HG03558 (cell line): Measurements from ENCODE around the gene PODXL2.
"Not testable (repeated sequence)": the region's sequence is repeated elsewhere in the genome, so short reads cannot be mapped to it uniquely, and the experiment has no call there.

ENCODE experiments used
- ATAC-seq: cut with Tn5 transposase; IDR thresholded peaks from one replicate; pipeline ENCODE4 v1.9.1; 2021; ENCODE audit warnings: moderate number of reproducible peaks; ENCODE audit not compliant: unreplicated experiment; ENCODE audit errors: extremely low read depth

Gene PODXL2

GRCh38 chr3:127672429-127673190 lies 43.6 kb downstream of the PODXL2 start, which contains the start of gene ABTB1:
TSS of gene ABTB1 (plus strand) at chr3:127672952. CDS start at chr3:127673026, 74 bp downstream.
- ATAC-seq = no peak

- ATAC-seq = no peak
Measured at GRCh38 chr3:127673191-127674100, 44.5 kb downstream of the PODXL2 start.

DNA sequence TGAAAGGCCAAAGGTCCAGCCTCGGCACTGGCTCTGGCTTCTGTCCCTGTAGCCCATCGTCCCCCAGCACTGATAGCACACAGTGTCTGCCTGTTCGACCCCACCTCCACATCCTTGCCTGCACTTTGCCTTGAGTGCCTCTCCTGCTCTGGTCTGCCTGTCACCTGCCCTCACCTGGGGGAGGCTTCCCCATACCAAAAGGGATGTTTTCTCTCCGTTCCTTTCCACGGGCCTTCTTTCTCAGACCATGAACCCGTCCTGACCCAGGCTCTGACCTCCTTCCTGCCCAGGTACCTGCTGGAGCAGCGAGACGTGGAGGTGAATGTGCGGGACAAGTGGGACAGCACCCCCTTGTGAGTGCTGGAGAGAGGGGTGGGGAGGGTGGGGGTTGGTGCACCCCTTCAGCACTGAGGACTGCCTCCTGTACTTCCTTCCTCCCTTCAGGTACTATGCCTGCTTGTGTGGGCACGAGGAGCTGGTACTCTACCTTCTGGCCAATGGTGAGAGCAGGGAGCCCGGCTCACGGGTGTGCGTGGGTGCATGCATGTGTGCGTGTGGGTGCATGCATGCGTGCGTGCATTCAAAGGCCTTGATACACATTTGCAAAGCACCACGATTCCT lies 45.2 kb downstream of the PODXL2 start:
- ATAC-seq = no peak

DNA sequence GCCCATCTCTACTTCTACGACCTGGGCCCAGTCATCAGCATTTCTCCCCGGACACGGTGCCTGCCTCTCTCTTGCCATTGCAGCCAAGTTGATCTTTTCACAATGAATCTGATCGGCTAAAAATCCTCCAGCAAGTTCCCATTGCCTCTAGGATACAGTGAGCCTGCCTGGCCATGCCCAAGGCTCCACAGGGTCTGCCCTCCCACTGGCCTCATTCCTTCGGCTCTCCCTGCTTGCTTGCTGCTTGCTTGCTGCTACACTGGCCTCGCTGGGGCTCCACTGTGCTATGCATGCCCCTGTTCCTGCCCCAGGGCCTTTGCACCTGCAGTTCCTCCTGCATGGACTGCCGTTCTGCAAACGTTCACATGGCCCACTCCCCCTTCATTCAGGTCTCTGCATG lies 45.8 kb downstream of the PODXL2 start:
- ATAC-seq = no peak

- no peak for ATAC-seq
Measured at GRCh38 chr3:127675651-127676391, 46.8 kb downstream of the PODXL2 start.

GRCh38 chr3:127676456-127676855 lies 47.5 kb downstream of the PODXL2 start:
- ATAC-seq = no peak

GRCh38 chr3:127676921-127677351 lies 48.0 kb downstream of the PODXL2 start:
- no peak for ATAC-seq

DNA sequence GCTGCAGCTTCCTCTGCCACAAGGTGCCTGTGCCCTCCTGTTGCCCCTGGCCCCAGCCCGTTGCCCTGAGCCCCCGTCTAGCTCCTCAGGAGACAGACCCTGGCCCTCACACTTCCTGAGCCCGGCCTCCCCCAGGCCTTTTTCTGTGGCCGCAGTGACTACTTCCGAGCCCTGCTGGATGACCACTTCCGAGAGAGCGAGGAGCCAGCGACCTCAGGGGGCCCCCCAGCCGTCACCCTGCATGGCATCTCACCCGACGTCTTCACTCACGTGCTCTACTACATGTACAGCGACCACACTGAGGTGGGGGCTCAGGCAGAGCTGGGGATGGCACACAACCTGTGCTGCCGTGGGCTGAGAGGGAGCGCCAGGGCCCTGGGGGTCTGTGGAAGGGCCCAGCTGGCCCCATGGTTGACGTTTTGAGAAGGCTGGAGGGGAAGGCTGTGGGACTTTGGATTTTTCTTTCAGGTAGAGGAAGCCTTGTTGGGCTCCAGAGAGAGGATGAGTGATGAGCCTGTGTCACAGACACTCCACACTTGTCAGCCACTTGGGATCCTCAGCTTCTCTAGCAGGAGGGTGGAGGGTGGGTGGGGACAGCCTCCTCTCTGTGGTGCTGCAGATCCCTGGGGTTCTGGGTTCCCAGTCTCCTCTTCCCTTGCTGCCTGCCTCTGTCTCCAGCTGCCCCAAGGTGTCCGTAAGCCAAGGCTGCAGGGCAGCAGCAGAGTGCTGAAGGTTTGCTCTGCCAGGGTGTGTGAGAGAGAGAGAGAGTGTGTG lies 48.7 kb downstream of the PODXL2 start:
- no peak for ATAC-seq

DNA sequence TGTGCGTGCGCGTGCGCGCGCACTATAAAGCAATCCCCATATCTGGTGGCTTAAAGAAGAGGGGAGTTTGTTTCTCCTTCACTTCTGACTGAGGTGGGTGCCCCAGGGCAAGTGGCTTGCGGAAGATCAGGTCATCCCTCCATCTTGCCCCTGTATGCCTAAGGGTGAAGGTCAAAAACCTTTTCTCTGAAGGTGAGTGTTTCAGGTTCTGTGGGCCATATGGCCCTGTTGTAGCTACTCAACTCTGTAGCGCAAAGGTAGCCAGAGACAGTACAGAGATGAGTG lies 49.3 kb downstream of the PODXL2 start:
- ATAC-seq = no peak

DNA sequence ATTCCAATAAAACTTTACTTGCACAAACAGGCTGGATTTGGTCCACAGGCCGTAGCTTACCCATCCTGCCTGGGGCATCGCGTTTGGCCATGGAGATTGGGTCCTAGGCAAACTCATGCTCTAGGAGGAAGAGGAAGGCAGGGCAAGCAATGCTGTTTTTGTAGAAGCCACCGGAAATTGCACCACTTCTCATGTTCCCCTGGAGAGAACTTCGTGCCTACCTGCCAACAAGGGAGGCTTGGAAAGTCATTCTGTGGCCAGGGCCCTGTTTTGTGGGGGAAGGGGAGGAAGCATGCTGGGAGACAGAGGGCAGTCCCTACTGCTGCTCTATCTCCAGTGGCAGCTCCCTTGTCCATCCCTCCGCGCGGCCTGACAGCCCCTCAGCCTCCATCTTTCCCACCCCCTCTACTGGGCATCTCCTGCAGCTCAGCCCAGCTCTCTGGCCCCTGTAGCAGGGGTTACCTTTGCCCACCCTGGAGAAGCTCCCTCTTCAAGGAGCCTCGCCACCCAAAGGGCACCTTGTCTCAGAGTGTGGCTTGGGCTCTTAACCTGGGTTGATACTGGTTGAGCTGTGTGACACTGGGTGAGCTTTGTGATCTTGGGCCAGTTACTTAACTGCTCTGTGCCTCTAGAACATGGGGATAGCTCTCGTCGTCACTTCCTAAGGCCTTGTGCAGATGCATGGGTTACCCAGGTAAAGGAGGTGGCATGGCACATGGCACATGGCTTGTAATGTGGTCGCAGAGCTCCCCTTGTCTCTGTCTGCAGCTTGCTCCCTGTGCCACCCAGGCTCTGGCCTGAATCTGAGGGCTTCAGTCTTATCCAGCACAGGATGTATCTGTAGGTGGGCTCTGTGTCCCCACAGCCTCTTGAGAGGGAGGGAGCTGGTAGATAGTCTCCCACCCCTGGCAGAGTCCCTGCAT lies 49.9 kb downstream of the PODXL2 start:
- ATAC-seq = no peak

DNA sequence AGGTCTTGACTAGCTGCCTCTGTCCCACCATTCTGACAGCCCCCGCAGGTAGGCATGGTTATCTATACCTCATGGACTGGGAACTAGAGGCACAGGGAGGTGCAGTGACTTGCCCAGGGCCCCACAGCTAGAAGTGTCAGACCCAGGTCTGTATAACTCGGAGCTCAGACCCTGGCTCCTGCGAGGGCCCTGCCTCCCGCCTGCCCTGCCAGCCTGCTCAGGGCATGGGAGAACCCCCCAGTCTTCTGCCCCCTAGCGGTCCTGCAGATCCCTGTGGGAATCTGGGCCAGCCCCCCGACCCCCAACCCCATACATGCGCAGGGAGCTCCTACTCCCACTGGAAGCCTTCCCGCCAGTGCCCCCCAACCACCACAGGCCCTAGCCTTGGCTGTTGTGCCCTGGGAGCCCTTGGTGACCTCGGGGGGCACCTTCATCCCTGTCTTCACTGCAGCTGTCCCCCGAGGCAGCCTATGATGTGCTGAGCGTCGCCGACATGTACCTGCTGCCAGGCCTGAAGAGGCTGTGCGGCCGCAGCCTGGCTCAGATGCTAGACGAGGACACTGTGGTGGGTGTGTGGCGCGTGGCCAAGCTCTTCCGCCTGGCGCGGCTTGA lies 50.7 kb downstream of the PODXL2 start:
- no peak for ATAC-seq

DNA sequence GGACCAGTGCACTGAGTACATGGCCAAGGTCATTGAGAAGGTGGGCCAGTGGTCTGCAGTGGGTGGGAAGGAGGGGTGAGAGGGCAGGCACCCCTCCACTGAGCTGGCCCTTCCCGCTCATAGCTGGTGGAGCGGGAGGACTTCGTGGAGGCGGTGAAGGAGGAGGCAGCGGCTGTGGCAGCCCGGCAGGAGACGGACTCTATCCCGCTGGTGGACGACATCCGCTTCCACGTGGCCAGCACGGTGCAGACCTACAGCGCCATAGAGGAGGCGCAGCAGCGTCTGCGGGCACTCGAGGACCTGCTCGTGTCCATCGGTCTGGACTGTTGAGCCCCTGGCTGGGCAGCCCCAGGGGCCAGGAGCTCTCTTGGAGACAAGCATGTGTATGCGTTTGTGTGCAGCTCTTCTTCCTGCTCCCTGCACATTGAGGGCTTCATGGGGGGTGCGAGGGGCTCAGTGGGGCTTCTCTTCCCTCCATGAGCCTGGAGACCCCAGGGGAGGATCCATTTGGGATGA lies 51.2 kb downstream of the PODXL2 start:
- ATAC-seq = no peak

DNA sequence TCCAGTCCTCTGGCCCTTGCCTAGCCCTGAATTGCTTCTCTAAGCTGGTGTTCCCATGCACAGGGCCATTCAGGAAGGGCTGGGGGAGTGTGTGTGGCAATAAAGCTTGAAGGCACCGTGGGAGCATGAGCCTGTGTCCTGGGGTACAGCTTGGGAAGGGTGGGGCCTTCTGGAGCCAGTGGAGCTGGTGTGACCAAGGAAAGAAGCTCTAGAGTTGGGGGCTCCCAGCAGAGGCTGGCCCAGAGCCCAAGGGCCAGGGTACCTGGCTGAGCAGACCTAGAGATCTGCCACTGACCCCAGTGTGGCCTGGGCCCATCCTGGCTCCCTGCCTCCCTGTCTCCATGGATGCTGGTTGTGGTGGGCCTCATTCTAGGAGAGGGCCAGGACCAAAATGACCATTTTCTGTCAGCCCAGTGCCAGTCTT lies 51.8 kb downstream of the PODXL2 start:
- ATAC-seq = no peak

DNA sequence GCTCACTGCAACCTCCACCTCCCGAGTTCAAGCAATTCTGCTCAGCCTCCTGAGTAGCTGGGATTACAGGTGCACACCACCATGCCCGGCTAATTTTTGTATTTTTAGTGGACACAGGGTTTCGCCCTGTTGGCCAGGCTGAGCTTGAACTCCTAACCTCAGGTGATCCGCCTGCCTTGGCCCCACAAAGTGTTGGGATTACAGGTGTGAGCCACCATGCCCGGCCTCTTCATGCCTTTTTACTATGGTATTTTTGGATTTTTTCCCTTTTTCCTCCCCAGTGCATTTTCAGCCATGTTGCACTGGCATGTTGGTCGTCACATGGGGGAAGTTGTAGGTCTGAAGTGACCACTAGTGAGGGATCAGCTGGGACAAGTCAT lies 53.2 kb downstream of the PODXL2 start:
- not testable (repeated sequence) for ATAC-seq

DNA sequence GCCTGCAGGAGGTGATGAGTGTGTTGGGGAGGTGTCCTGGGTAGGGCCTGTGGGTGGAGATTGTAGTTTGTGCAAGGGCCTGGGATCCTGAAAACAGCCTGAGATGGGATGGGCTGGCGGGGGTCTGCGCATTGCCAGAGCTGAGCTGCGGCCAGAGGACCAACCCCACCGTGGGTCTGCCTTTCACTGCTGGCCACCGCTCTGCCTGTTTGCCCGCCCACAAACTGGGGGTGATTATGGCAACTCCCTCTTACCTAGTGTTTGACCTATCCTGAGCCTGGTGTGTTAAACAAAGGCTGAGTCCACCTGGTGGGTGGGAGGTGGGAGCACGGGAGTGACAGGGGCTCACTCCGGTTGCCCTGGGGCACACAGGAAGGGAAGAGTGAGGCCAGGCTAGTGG lies 53.6 kb downstream of the PODXL2 start:
- ATAC-seq = no peak

DNA sequence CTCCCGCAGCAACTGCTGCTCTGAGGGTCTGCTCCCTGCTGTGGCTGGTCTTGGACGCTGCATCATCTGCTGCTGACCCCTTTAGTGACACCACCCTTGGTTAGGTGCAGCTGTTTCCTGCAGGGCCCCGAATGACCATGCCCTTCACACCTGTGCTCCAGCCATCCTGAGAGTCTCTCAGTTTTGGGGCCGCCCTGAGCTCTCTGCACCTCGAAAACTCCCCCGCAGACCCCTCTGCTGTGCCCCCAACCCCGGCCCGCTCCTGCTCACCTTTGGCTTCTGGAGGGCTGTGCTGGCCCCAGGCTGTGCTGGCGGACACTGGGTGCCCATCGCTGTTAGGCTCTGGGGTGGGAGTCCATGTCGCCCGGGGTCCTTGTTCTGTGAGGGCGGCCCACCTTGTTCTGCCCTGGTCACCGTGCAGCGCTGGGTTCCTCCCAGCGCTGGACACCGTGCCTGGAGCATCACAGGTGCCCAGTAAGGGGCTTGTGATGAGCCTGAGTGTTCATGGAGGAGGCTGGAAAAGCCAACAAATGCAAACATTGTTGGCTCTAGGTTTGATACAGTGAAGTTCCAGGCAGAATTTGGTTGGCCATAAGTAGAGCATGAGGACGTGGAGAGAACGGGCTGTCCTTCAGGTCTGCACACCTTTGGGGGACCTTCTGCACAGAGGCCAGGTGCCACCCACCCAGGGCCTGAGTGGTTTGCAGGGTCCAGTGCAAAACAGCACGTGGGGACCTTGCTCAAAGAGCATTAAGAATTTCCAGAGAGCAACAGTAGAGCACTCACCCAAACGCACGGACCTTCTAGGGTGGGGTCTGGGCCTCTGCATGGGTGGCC lies 56.1 kb downstream of the PODXL2 start:
- no peak for ATAC-seq
